Kidney tubule cell (primary cell): ENCODE data around the gene SH2D4B.
"Not testable (repeated sequence)": the region's sequence is repeated elsewhere in the genome, so short reads cannot be mapped to it uniquely, and the experiment has no call there.

Experiments
- DNase-seq: peaks from one replicate; pipeline ENCODE4 v3.0.0-alpha.2; 2018; ENCODE audit warnings: low spot score

Gene SH2D4B

GRCh38 chr10:80524190-80524909 is 13.4 kb upstream of the SH2D4B start:
- no peak for DNase-seq

GRCh38 chr10:80526218-80526617 is 11.5 kb upstream of the SH2D4B start:
- DNase-seq = no peak

GRCh38 chr10:80526742-80527141 is 11.0 kb upstream of the SH2D4B start:
- DNase-seq = no peak

- DNase-seq = no peak
Observed at GRCh38 chr10:80528185-80528700, 9.5 kb upstream of the SH2D4B start.

GRCh38 chr10:80528901-80529300 is 8.8 kb upstream of the SH2D4B start:
- DNase-seq = no peak

GRCh38 chr10:80529604-80530003 is 8.1 kb upstream of the SH2D4B start:
- DNase-seq = no peak

- peak; percentile 67 for DNase-seq
Observed at GRCh38 chr10:80530251-80530650, 7.5 kb upstream of the SH2D4B start.

- no peak for DNase-seq
Observed at GRCh38 chr10:80530816-80531215, 6.9 kb upstream of the SH2D4B start.

GRCh38 chr10:80532571-80532970 is 5.1 kb upstream of the SH2D4B start:
- DNase-seq = no peak

DNA sequence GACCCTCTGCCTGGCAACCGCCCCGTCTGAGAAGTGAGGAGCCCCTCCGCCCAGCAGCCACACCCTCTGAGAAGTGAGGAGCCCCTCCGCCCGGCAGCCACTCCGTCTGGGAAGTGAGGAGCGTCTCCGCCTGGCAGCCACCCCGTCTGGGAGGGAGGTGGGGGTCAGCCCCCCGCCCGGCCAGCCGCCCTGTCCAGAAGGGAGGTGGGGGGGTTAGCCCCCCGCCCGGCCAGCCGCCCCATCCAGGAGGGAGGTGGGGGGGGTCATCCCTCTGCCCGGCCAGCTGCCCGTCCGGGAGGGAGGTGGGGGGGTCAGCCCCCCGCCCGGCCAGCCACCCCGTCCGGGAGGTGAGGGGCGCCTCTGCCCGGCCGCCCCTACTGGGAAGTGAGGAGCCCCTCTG is 3.6 kb upstream of the SH2D4B start:
- not testable (repeated sequence) for DNase-seq

GRCh38 chr10:80534646-80535045 is 3.1 kb upstream of the SH2D4B start:
- DNase-seq = not testable (repeated sequence)

DNA sequence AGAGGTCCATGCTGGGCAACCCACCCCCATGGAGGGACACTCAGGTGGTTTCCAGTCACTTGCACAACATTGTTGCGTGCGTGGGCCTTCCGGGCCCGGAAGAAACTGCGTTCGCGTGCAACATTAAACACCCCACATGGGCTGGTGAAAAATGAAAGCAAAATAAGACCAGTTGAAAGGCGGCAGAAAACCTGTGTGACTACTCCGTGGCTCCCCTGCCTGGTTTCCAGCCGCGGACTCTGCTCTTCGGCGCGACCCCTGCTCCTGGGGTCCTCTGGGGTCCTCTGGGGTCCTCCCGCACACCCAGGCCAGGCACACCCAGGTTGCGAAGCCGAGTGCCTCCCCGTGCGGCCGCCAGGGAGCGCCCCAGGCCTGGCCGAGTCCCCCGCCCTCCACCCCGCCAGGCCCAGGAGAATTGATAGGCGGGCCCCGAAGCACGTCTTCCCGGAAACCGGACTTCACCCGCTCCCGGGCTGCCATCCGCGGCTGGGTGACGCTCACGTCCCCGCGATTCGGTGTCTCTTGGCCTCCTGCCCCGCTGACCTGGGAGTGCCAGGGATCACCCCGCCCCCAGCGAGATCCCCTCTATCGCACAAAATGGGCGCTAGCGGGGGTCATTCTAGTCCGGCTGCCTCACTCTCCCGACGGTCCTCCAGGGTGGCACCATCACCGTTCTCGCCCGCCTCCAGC is 1.9 kb upstream of the SH2D4B start:
- peak; percentile 57 for DNase-seq

DNA sequence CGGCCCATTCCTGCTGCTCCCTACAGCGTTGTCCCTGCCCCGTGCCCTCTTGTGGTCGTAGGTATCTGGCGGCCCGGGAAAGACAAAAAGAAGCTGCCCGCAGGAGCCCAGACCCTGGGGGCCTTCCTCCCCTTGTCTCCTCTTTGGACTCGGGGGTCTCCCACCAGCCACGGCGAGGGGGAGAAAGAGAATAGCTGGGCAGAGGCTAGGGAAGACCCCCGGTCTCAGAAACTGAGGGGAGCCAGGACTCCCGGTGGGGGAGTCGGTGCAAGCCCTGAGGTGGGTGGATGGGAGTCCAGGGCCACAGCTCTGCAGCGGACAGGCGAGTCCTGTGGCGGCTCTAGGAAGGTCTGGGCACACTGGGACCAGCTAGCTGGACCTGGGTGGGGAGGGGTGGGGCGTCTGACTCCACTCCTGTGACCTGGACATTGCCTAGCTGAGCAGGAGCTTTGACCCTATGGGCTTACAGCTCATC is 1.3 kb upstream of the SH2D4B start:
- no peak for DNase-seq

DNA sequence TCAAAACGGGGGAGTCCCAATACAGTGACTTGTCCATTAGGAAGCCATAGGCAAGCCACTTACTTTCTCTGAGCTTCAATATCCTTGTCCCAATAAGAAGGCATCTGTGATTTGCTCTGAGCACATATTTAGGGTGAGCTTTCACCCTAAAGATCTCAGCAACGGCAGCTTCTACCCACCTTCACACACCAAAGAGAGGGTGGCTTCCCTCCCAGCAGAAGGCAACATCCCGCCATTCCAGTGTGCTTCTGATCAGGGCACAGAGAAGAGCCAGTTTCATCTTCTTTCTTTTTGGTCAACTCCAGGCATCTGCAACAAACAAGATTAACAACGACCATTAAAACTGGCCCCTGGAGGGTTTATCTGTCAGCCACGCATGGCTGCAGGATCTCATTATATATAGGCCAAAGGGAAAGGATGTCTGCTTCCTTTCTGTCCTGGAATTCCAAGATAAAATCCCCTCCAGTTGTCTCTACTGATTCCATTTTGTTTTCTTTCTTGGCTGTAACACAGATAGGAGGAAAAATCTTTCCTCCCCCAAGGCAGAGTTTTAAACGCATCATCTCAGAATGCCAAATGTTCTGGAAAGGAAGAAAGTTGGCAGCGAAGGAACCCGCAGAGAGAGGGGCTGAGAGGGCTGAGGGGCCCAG is 491 bp upstream of the SH2D4B start:
- DNase-seq = no peak

GRCh38 chr10:80538481-80539185 is 931 bp downstream of the SH2D4B start:
- no peak for DNase-seq

- no peak for DNase-seq
Observed at GRCh38 chr10:80539421-80540031, 1.8 kb downstream of the SH2D4B start.

DNA sequence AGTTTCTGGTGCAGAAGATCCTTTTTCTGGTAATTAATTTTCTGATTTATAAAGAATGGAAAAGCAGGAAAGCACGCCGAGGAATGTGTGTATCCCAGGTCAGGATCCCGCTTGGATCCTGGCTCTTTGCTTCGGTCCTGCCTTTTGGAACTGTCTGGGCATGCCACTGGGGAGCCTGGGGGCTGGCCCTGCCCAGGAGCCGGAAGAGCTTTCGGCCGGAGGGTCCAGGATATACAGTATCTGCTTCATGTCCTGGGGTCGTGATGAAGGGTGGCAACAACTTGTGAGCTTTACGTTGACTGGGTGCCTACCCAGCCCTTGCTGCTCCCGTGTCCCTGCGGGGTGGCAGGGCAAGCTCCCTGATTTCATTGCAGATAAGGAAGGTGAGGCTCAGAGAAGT is 2.4 kb downstream of the SH2D4B start:
- DNase-seq = no peak

DNA sequence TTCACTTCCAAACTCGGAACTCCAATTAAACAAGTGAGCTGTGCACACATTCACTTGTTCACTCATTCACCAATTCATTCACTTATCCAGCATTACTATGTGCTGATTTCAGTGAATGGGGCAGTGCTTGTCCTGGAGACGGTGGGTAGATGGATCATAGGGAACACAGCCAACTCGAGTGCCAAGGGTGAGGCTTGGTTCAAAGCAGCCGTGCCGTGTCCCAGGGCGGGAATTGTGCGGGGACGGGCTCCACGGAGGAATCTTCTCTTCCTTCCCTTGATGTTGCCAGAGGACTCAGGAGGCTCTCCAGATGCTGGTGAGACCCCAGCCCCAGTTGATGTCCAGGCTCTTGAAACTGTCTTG is 2.9 kb downstream of the SH2D4B start:
- DNase-seq = no peak

DNA sequence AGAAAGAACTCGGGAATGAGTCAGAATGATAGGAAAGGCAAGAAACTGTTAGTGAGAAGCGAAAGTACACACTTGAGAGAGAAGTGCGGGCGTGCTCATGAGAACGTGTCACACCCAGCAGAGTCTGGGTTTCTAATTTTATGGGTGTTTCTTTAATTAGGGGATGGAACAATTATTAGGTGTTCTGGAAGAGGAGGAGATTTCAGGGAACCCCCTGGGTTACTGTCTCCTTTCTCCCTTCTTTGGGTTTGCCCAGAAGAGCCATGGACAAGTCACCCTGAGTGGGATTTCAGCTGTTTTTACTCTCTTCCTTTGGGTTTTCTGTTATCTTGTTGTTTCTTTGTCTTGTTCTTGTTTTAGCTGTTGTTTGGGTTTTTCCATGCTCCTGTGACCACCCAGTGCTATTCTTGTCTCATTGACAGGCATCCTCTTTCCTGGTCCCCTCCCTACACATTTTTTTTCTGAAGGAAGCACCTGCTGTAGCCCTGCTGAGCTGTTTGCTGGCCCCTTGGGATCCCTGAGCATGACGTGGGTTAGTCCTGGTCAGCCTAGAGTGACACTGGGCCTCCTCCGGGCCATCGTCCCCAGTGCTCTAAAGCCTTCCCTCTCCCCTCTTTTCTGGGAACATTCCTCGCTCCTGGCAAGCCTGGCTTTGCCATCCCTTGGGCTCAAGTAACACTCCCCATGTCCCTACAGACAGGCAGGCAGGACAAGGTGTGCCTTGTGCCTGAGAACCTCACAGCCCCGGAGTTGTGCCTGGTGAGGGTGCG is 3.5 kb downstream of the SH2D4B start:
- no peak for DNase-seq

- peak; percentile 63 for DNase-seq
Observed at GRCh38 chr10:80542053-80542452, 4.4 kb downstream of the SH2D4B start.
